MM.1S (cell line): ENCODE data around the gene MRM1.

Experiments
- DNase-seq: peaks from one replicate; pipeline ENCODE4 v3.0.0-alpha.2; 2015
- H2AFZ ChIP-seq: fragments of 300-600 bp; sonication (generic); 2 replicates; pipeline ENCODE4 v1.6.0; 2016; ENCODE audit warnings: antibody characterized with exemption, low read length
- H3F3A ChIP-seq: fragments of 300-600 bp; sonication (generic); 2 replicates; pipeline ENCODE4 v1.6.1; 2016; ENCODE audit warnings: mild to moderate bottlenecking, antibody characterized with exemption, low read length, moderate library complexity, mixed read lengths; ENCODE audit not compliant: insufficient read depth
- H3K27ac ChIP-seq: fragments of 300-600 bp; sonication (generic); 2 replicates; pipeline ENCODE4 v1.5.1; 2016; ENCODE audit warnings: mild to moderate bottlenecking, low read length
- H3K27me3 ChIP-seq: fragments of 300-600 bp; sonication (generic); replicated peaks from 2 replicates; pipeline ENCODE4 v1.6.0; 2016; ENCODE audit warnings: low read length; ENCODE audit not compliant: insufficient read depth
- H3K36me3 ChIP-seq: fragments of 300-600 bp; sonication (generic); replicated peaks from 2 replicates; pipeline ENCODE4 v1.6.1; 2016; ENCODE audit warnings: mild to moderate bottlenecking, low read length, mixed read lengths; ENCODE audit not compliant: insufficient read depth
- H3K4me1 ChIP-seq: fragments of 300-600 bp; sonication (generic); 2 replicates; pipeline ENCODE4 v1.6.1; 2016; ENCODE audit warnings: low read length, mixed read lengths
- H3K4me2 ChIP-seq: fragments of 300-600 bp; sonication (generic); 2 replicates; pipeline ENCODE4 v1.6.0; 2016; ENCODE audit warnings: low read depth, low read length
- H3K4me3 ChIP-seq: fragments of 300-600 bp; sonication (generic); 2 replicates; pipeline ENCODE4 v1.5.1; 2016; ENCODE audit warnings: low read length, mixed read lengths
- H3K79me2 ChIP-seq: fragments of 300-600 bp; sonication (generic); 2 replicates; pipeline ENCODE4 v1.6.1; 2016; ENCODE audit warnings: mixed run types, low read length, mixed read lengths
- H3K9ac ChIP-seq: fragments of 300-600 bp; sonication (generic); 2 replicates; pipeline ENCODE4 v1.6.1; 2016; ENCODE audit warnings: low read length, mixed read lengths
- H3K9me2 ChIP-seq: fragments of 300-600 bp; sonication (generic); replicated peaks from 2 replicates; pipeline ENCODE4 v1.6.1; 2016; ENCODE audit warnings: mild to moderate bottlenecking, low read length, mixed read lengths; ENCODE audit not compliant: insufficient read depth
- H3K9me3 ChIP-seq: fragments of 300-600 bp; sonication (generic); replicated peaks from 2 replicates; pipeline ENCODE4 v1.6.1; 2016; ENCODE audit warnings: mild to moderate bottlenecking, low read length, mixed read lengths; ENCODE audit not compliant: insufficient read depth
- H4K20me1 ChIP-seq: fragments of 300-600 bp; sonication (generic); 2 replicates; pipeline ENCODE4 v1.6.1; 2016; ENCODE audit warnings: mild to moderate bottlenecking, low read length, moderate library complexity, mixed read lengths; ENCODE audit not compliant: insufficient read depth
- EZH2 ChIP-seq: fragments of 300-600 bp; sonication (generic); optimal IDR thresholded peaks from 2 replicates; pipeline ENCODE3; 2017; ENCODE audit warnings: low read depth, mild to moderate bottlenecking, antibody characterized with exemption, low read length, mixed read lengths
- EZH2phosphoT487 ChIP-seq: fragments of 300-600 bp; sonication (generic); IDR thresholded peaks from 2 replicates; pipeline ENCODE4 v1.6.1; 2018; ENCODE audit warnings: antibody characterized with exemption, low read length
- TF ChIP-seq, protein P1 (sequence below): fragments of 300-600 bp; sonication (generic); IDR thresholded peaks from 2 replicates; pipeline ENCODE4 v1.5.1; 2016; ENCODE audit warnings: antibody characterized with exemption, low read length, mixed read lengths

The MRM1 gene

DNA sequence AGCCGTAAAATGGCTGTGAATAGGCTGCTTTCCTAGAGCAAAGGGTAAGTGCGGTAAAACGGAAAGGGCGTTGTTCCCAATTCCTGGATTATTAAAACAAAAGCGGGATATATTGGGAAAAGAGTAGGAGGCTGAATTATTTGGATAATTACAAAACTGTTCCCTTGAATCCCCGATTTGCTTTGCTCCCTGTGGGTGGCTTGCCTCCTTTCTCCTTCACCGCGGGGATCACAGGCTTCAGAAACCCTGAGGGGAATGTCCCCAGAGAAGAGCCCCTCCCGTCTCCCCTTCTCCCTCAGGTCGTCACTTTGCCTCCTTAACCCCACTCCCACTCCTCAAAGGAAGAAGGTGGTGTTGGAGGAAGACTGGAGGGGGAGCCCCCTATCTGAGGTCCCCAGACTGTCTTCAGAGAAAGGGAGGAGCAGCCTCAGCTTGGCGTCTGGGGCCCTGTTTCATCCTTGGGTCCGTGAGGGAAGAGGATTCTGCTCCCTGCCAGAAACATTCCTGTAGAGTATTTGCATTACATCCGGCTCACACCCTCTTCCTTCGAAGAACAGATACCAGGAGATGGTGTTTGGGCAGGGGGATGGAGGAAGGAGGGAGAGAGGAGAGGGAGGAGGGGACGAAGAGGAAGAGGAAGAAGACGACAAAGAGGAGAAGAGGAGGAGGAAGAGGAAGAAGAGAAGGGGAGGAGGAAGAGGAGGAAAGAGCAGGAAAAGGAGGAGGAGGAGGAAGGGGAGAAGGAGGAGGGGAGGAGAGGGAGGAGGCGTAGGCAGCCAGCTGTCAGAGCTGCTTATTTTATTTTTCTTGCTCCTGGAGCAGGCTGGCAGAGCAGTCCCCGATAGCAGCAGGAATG, 31.8 kb downstream of the MRM1 start:
- Histone ChIP-seq H3K36me3 (no peaks in the 10 kb centered on the region), H4K20me1 (no peaks in the 10 kb centered on the region), H3K9me3 (no peaks in the 10 kb centered on the region), H3F3A (no peaks in the 10 kb centered on the region), H3K27ac (no peak overlapping the region), H3K4me2 (no peak overlapping the region), H3K9me2 (no peaks in the 10 kb centered on the region), H3K27me3 (peaks cover 63% of the 10 kb centered on the region), H3K79me2 (no peaks in the 10 kb centered on the region), H3K4me1 (no peaks in the 10 kb centered on the region), H3K9ac (no peak overlapping the region), H3K4me3 (no peak overlapping the region), H2AFZ (no peak overlapping the region)
- DNase-seq = no peak
- TF ChIP-seq EZH2 (no peak), EZH2phosphoT487 (no peak)
- TF ChIP-seq, protein P1, sequence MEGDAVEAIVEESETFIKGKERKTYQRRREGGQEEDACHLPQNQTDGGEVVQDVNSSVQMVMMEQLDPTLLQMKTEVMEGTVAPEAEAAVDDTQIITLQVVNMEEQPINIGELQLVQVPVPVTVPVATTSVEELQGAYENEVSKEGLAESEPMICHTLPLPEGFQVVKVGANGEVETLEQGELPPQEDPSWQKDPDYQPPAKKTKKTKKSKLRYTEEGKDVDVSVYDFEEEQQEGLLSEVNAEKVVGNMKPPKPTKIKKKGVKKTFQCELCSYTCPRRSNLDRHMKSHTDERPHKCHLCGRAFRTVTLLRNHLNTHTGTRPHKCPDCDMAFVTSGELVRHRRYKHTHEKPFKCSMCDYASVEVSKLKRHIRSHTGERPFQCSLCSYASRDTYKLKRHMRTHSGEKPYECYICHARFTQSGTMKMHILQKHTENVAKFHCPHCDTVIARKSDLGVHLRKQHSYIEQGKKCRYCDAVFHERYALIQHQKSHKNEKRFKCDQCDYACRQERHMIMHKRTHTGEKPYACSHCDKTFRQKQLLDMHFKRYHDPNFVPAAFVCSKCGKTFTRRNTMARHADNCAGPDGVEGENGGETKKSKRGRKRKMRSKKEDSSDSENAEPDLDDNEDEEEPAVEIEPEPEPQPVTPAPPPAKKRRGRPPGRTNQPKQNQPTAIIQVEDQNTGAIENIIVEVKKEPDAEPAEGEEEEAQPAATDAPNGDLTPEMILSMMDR = no peak

DNA sequence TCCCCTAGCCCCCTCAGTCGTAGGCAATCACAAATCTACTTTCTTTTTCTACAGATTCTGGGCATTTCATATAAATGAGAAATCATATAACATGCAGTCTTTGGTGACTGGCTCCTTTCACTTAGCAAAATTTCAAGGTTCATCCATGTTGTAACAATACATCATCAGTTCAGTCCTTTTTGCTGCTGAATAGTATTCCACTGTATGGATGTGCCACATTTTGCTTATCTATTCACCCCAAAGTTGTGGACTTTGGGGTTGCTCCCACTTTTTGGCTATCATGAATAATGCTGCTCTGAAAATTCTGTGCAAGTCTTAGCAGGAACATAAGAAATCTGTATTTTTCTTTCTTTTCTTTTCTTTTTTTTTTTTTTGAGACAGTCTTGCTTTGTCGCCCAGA, 39.0 kb downstream of the MRM1 start:
- Histone ChIP-seq H3K4me2 (no peak overlapping the region), H3K27me3 (peaks cover 86% of the 10 kb centered on the region), H3K36me3 (no peaks in the 10 kb centered on the region), H3K9ac (no peak overlapping the region), H4K20me1 (no peaks in the 10 kb centered on the region), H3K9me3 (no peaks in the 10 kb centered on the region), H3F3A (no peaks in the 10 kb centered on the region), H3K9me2 (no peaks in the 10 kb centered on the region), H2AFZ (no peak overlapping the region), H3K27ac (no peak overlapping the region), H3K4me1 (no peaks in the 10 kb centered on the region), H3K79me2 (no peaks in the 10 kb centered on the region), H3K4me3 (no peak overlapping the region)
- DNase-seq = no peak
- TF ChIP-seq EZH2 (no peak), EZH2phosphoT487 (no peak)
- TF ChIP-seq, protein P1 = no peak

DNA sequence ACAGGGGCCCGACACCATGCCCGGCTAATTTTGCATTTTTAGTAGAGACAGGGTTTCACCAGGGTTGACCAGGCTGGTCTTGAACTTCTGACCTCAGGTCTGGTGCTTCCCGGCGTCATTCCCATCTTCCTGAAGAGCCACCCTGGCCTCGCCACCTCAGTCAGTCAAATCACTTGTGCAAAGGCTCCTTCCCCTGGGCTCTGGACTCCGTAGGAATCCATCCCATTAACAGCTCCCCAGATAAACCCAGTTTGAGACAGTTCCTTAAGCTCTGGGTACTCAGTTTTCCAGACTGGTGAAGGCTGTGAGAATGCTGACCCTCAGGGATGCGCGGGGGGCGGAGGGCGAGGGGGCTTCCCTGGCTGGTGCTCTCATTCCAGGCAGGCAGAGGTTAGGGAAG, 39.5 kb downstream of the MRM1 start:
- H3K4me1 ChIP-seq = no peaks in the 10 kb centered on the region
- H3K9me3 ChIP-seq = no peaks in the 10 kb centered on the region
- H3K9ac ChIP-seq = no peak overlapping the region
- H3K36me3 ChIP-seq = no peaks in the 10 kb centered on the region
- no peaks in the 10 kb centered on the region for H3K9me2 ChIP-seq
- DNase-seq = no peak
- TF ChIP-seq EZH2 (no peak), EZH2phosphoT487 (no peak)
- TF ChIP-seq, protein P1 = no peak
- no peak overlapping the region for H3K27ac ChIP-seq
- H3K4me3 ChIP-seq = no peak overlapping the region
- no peaks in the 10 kb centered on the region for H4K20me1 ChIP-seq
- peaks cover 88% of the 10 kb centered on the region for H3K27me3 ChIP-seq
- no peak overlapping the region for H2AFZ ChIP-seq
- no peak overlapping the region for H3K4me2 ChIP-seq
- H3K79me2 ChIP-seq = no peaks in the 10 kb centered on the region
- H3F3A ChIP-seq = no peaks in the 10 kb centered on the region
